HT-29 (cell line): ENCODE data around the gene HDAC7. TPM values are rescaled to one million over a fixed set of nuclear protein-coding genes. Genes with fewer than 3 reads are reported as not detected.
A peak's percentile ranks its signal among the peaks of the same experiment; 100 is the strongest.

Source experiments
- DNase-seq: peaks from one replicate; pipeline ENCODE4 v3.0.0-alpha.2; 2015; ENCODE audit warnings: low spot score
- total RNA-seq: library from RNA; depleted of rRNA; stranded (reverse); fragments of >200 nt; shearing (Covaris generic); gene quantifications from 2 replicates; pipeline ENCODE4 v1.2.3, GENCODE V29; 2014

HDAC7 gene
- total RNA-seq, 1 experiment from 2014 or later, result 51.7 TPM

- DNase-seq, result no peak
Measured at GRCh38 chr12:47779943-47780504, 39.7 kb downstream of the HDAC7 start.

GRCh38 chr12:47779301-47779942, 40.3 kb downstream of the HDAC7 start:
- DNase-seq, result peak; percentile 94

DNA sequence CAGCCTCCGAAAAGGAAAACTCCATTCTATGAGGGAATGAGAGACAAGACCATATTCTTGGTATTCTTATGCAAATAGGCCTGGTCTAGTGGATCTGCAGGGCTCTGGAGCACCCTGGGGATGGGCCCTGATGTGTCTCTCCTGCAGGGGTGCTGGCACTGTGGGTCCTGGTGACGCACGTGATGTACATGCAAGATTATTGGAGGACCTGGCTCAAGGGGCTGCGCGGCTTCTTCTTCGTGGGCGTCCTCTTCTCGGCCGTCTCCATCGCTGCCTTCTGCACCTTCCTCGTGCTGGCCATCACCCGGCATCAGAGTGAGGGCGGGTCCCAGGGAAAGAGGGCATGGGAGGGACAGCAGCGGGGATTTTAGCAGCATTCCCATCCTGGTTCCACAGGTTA, 40.8 kb downstream of the HDAC7 start:
- DNase-seq, result no peak

DNA sequence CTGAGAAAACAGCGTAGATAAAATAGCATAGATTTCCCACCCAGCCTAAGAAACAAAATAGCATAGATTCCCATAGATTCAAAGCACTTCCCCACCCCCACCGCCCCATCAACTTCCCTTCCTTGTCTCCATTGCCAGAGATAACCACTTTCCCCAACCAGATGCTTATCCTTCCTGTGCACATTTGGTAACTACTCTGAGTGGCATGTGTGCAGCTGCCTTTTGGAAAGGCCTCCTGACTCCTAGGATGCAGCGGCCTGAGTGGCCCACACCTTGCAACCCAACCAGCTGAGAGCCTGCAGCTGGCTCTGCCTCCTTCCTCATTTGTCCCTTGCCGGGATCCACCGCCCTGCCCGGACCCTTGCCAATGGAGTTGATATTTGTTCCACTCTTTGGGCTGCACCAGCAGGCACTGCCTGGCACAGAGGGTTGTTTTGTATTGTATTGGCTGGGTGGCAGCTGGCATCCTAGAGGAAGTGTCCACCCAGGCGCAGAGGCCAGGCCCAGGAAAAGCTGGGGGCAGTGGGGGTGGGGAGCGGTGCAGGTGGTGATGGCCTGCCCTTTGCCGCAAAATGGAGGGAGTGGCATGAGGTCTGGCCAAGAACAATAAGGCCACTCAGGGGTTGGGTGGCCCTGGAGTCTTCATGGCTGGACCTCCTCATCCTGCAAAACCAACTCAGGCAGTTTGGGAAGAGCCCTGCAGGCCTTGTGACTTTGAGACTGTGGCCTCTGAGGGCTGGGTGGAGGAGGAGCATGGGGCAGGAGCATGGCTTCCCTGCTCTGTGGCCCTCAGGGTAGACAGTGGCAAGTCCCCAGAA, 41.8 kb downstream of the HDAC7 start:
- no peak for DNase-seq

DNA sequence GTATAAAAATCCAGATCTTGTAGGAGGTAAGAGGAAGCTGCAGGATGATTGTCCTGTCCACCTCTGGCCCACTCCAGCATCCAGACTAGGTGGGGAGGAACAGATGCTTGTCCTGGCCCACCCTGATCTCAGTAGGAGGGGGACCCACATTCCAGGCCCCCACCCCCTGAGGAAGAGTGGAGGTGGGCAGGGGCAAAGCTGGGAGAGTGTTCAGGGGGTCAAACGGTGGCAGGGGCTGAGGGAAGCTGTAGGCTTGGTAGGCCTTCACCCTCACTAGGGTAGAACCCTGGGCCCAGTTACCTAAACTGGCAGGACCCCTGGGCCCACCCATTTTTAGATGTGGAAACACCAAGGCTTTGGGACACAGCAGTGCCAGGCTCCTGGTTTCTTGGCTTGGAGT, 42.6 kb downstream of the HDAC7 start:
- no peak for DNase-seq

DNA sequence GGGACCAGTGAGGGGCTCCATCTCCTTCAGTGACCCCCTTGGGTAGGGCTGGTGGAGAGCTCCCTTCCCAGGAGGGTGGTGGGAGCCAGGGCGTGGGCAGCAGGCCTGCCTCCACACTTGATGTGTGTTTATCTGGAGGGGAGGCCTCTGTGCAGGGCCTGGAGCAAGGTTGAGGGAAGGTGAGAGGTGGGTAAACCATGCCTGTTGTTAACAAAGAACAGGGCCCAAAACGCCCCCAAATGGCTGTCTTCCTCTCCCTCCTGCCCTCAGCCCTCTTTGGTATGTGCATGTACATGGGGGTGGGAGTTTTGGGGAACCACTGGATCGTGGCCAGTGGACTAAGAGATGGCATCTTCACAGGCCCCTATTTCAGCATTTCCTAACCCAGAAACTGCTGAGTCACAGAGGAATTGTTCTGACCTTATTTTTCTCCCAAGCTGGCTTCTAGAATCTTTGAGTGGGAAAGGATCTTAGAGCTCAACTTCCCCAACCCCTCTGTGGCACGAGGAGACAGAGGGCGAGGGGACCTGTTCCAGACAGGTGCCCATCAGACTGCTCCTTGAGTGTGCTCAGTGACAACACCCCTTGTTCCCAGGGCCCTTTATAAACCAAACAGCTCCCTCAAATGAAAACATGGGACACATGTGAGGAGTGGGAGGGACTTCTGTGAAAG, 43.1 kb downstream of the HDAC7 start:
- no peak for DNase-seq

DNA sequence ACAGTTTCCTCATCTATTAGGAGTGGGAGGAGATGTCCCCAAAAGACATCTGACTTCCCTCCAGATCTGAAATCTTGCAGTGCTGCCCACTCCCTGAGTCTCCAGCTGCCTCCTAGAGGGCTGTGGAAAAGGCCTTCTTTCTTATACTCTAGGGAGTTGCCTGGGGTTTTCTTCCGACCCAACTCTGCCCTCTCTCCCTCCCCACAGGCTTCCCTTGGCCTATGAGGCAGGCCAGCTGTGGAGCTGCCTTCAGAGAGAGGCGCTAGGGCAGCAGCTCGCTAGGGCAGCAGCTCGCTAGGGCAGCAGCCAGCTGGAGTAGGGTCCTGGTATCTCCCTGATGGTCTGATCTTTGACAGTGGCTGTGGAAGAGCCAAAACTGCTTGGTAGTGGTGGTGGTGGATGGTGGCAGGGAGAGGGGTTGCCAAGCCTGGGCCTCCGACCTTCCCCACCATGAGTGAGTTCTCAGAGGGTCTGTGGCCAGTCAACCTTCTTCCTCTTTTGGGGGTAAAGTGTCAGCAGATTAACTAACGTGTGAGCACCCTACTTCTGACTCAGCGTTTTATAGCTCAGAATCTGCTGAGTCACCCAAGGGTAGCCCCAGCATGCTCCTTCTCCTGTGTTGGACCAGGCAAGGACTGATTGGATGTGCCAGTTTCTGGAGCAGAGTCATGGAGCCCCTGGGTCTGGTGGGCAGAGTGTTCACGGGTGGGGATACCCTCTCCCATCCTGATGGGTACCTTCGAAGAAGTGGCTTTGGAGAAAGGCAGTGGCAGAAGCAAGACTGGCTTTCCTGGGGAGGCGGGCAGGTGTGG, 44.4 kb downstream of the HDAC7 start:
- DNase-seq, result no peak

GRCh38 chr12:47774663-47775062, 45.0 kb downstream of the HDAC7 start:
- DNase-seq, result no peak

GRCh38 chr12:47773858-47774580, 45.7 kb downstream of the HDAC7 start:
- DNase-seq, result no peak

- peak; percentile 77 for DNase-seq
Measured at GRCh38 chr12:47773062-47773857, 46.4 kb downstream of the HDAC7 start, which contains the start of gene SLC48A1. SLC48A1 (plus strand) TSS chr12:47773238; CDS start chr12:47773305, 67 bp downstream.

DNA sequence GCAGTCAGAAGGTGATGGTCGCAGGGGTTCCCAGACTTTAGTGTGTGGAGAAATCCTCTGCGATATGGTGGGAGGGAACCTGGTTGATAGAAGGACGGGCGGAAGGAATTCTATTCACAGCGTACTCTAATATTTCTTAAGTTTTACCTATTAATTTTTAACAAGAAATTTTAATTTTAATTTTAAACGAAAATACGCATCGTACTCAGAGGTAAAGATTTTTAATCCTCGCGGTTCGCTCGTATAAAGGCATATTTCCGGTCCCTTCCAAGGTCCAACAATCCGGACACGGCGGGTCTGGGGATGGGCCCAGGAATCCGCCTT, 47.0 kb downstream of the HDAC7 start:
- peak; percentile 32 for DNase-seq

DNA sequence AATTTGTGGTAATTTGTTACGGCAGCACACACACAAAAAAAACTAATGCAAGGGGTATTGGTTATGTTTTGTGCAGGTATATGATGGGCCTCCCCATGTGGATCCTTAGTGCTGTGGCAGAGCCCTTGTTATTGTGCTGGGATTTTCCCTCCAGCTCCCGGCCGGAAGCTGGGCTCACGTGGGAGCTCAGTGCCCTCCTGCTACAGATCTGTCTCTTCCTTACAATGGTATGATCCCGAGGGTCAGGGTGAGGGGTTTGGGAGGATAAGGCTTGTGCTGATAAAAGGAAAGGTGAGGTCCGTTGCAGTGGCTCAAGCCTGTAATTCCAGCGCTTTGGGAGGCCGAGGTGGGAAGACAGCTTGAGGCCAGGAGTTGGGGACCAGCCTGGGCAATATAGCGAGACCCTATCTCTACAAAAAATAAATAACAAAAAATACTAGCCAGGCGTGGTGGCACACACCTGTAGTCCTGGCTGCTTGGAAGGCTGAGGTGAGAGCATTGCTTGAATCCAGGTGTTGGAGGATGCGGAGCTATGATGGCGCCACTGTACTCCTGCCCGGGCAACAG, 47.5 kb downstream of the HDAC7 start:
- DNase-seq, result no peak

DNA sequence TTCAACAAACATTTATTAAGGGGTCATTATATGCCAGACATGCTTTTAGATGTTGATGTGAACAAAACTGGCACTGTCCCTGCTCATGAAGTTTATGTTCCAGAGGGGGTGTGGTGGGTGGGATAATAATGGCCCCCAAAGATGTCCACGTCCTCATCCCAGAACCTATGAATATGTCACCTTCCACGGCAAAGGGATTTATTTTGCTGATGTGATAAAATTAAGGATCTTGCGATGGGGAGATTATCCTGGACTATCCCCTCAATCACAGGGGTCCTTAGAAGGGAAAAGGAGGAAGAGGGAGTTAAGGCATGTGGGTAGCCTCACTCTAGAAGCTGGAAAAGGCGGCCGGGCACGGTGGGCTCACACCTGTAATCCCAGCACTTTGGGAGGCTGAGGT, 48.4 kb downstream of the HDAC7 start:
- no peak for DNase-seq

- DNase-seq, result no peak
Measured at GRCh38 chr12:47770086-47770726, 49.5 kb downstream of the HDAC7 start.

- no peak for DNase-seq
Measured at GRCh38 chr12:47769234-47770085, 50.2 kb downstream of the HDAC7 start.

DNA sequence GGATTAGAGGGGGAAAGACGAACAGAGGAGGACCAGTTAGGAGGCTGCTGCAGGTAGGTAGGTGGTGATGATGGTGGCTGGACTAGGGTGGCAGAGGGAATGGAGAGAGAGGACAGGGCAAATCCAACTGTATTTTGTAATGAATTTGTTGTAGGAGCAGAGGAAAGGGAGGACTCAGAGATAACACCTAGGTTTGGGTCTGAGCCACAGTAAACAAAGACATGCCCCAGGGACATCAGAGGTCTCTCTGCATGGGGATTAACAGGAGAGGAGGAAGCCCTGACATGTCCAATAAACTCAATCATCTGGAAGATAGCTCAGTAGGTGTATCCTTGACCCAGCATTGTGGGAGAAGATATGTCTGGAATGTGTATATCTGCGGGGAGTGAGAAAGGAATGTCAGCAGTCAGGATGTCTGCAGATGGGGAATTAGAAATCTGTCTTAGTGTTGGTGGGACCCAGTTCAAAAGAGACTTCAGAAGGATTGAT, 51.3 kb downstream of the HDAC7 start:
- no peak for DNase-seq

DNA sequence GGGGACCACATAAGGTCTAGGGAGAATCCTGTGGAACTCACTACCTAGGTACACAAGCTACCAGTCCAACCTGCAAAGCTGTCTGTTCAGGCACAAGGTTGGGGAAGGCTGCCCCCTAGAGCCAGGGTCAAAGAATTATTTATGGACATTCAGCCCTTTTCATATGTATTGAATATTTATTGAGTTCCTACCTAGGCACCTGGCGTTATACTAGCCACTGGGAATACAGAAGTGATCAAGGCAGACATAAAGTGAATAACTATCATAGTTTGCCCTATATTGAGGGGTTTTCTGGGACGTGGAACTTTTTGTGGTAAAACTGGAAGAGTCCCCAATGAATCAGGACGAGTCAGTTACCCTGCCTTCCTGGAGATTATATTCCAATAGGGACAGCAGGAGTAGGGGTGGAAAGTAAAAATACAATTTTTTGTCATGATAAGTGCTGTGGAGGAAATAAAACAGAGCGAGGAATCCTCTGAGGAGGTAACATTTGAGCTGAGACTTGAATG, 52.4 kb downstream of the HDAC7 start:
- DNase-seq, result peak; percentile 85
